ENCODE measurements around the gene TNRC6A.
A peak's percentile ranks its signal among the peaks of the same experiment; 100 is the strongest.
"Not testable (repeated sequence)": the region's sequence is repeated elsewhere in the genome, so short reads cannot be mapped to it uniquely, and the experiment has no call there.

The TNRC6A gene

GRCh38 chr16:24853830-24854229 is 124.4 kb downstream of the TNRC6A start:
- no peak for DNase-seq (ENCODE audit: extremely low spot score)
- ChIA-PET CTCF (no interaction called here), POLR2A (no interaction called here)
- no peak for TF ChIP-seq SP1 (IDR thresholded peaks at IDR 0.05)
- no peak for TF ChIP-seq FOXK2 (IDR thresholded peaks at IDR 0.05)
- no peak for TF ChIP-seq ELF4 (IDR thresholded peaks at IDR 0.05)
- no peak for TF ChIP-seq PKNOX1 (IDR thresholded peaks at IDR 0.05)
- TF ChIP-seq FOXA1 (IDR thresholded peaks at IDR 0.05): no peak
- no peak for TF ChIP-seq BHLHE40 (IDR thresholded peaks at IDR 0.05; ENCODE audit: borderline replicate concordance)
- TF ChIP-seq ZNF384 (IDR thresholded peaks at IDR 0.05): no peak

DNA sequence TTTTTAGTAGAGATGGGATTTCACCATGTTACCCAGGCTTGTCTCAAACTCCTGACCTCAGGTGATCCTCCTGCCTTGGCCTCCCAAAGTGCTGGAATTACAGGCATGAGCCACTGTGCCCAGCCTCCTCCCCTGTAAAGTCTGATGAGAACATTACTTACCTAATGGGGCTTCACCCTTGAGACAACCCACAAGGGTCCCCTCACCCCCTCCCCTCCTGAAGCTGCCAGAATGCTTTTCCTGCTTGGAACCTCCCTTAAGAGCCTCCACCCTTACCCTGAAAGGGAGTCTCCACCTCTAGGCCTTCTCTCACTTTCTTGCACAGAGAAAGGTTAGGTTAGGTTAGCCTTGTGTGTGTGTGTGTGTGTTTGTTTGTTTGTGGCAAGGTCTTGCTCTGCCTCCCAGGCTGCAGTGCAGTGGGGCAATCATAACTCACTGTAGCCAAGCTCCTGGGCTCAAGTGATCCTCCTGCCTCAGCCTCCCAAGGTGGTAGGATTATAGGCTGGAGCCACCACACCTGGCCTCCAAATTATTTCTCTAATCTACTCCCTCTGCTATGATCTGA is 125.2 kb downstream of the TNRC6A start:
- POLR2A ChIA-PET: no interaction called here
- no peak for TF ChIP-seq SP1 (IDR thresholded peaks at IDR 0.05)
- TF ChIP-seq FOXA1 (IDR thresholded peaks at IDR 0.05): no peak
- TF ChIP-seq CTBP1 (IDR thresholded peaks at IDR 0.05; ENCODE audit: borderline replicate concordance): no peak
- TF ChIP-seq BHLHE40 (IDR thresholded peaks at IDR 0.05; ENCODE audit: borderline replicate concordance): no peak
- TF ChIP-seq L3MBTL2 (conservative IDR thresholded peaks at IDR 0.05): no peak
- no peak for TF ChIP-seq HDGF (IDR thresholded peaks at IDR 0.05; ENCODE audit: borderline replicate concordance)
- TF ChIP-seq PKNOX1 (IDR thresholded peaks at IDR 0.05): no peak
- TF ChIP-seq SUZ12 (IDR thresholded peaks at IDR 0.05): no peak
- no peak for TF ChIP-seq ZNF384 (IDR thresholded peaks at IDR 0.05)
- no peak for TF ChIP-seq ARNT (IDR thresholded peaks at IDR 0.05)
- no peak for TF ChIP-seq ELF4 (IDR thresholded peaks at IDR 0.05)
- TF ChIP-seq LEF1 (IDR thresholded peaks at IDR 0.05; ENCODE audit: borderline replicate concordance): no peak
- TF ChIP-seq NFRKB (IDR thresholded peaks at IDR 0.05): no peak
- TF ChIP-seq FOXM1 (IDR thresholded peaks at IDR 0.05; ENCODE audit: borderline replicate concordance): no peak
- DNase-seq (ENCODE audit: extremely low spot score): no peak
- CTCF ChIA-PET: interaction anchor here (0.6 kb wide), 1 partner anchor 53 kb away, joined by 3 read pairs; no protein-coding TSS in a partner anchor

- TF ChIP-seq ARNT (IDR thresholded peaks at IDR 0.05) (no peak), ZNF384 (IDR thresholded peaks at IDR 0.05) (no peak), FOXK2 (IDR thresholded peaks at IDR 0.05) (no peak)
- ChIA-PET POLR2A (no interaction called here), CTCF (no interaction called here)
Observed at GRCh38 chr16:24855678-24856077, 126.2 kb downstream of the TNRC6A start.

DNA sequence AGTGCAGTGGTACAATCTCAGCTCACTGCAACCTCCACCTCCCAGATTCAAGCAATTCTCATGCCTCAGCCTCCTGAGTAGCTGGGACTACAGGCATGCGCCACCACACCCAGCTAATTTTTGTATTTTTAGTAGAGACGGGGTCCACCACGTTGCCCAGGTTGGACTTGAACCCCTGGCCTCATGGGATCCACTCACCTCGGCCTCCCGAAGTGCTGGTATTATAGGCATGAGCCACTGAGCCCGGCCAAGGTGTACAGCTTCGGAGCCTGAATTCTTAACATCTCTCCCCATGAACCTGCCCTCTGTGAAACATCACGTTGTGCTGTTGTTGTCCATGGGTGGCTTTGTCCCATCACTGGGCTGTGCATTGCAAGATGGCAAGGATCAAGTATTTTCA is 127.4 kb downstream of the TNRC6A start:
- CTCF ChIA-PET; POLR2A ChIA-PET; DNase-seq (ENCODE audit: extremely low spot score): not testable (repeated sequence)

More at GRCh38 chr16:24855678-24856077, 126.2 kb downstream of the TNRC6A start:
- no peak for DNase-seq (ENCODE audit: extremely low spot score)

GRCh38 chr16:24858219-24859041 is 129.0 kb downstream of the TNRC6A start:
- POLR2A ChIA-PET: no interaction called here
- CTCF ChIA-PET: interaction anchor here (0.7 kb wide), 1 partner anchor 37 kb away, joined by 8 read pairs; no protein-coding TSS in a partner anchor
- peak; percentile 77 for DNase-seq (ENCODE audit: extremely low spot score)
- TF ChIP-seq ELF4 (IDR thresholded peaks at IDR 0.05) (no peak), LEF1 (IDR thresholded peaks at IDR 0.05; ENCODE audit: borderline replicate concordance) (no peak), SP1 (IDR thresholded peaks at IDR 0.05) (no peak), PKNOX1 (IDR thresholded peaks at IDR 0.05) (no peak), FOXM1 (IDR thresholded peaks at IDR 0.05; ENCODE audit: borderline replicate concordance) (no peak), FOXA1 (IDR thresholded peaks at IDR 0.05) (no peak), L3MBTL2 (conservative IDR thresholded peaks at IDR 0.05) (no peak), ARNT (IDR thresholded peaks at IDR 0.05) (no peak)

DNA sequence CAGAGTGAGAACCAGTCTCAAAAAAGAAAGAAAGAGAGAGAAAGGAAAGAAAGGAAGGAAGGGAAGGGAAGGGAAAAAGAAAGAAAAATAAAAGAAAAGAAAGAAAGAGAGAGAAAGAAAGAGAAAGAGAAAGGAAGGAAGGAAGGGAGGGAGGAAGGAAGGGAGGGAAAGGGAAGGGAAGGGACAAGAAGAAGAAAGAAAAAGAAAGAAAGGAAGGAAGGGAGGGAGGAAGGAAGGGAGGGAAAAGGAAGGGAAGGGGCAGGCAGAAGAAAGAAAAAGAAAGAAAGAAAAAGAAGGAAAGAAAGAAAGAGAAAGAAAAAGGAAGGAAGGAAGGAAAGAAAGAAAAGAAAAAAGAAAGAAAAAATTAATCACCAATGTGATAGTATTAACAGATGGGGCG is 132.0 kb downstream of the TNRC6A start:
- POLR2A ChIA-PET: no interaction called here

More for the DNA sequence above, 132.0 kb downstream of the TNRC6A start:
- no peak for TF ChIP-seq ELF4 (IDR thresholded peaks at IDR 0.05)
- no peak for TF ChIP-seq FOXM1 (IDR thresholded peaks at IDR 0.05; ENCODE audit: borderline replicate concordance)
- no peak for TF ChIP-seq SP1 (IDR thresholded peaks at IDR 0.05)
- no peak for TF ChIP-seq ZNF384 (IDR thresholded peaks at IDR 0.05)
- no peak for TF ChIP-seq SUZ12 (IDR thresholded peaks at IDR 0.05)
- CTCF ChIA-PET: no interaction called here
- DNase-seq (ENCODE audit: extremely low spot score): no peak
